Trophoblast cell (in vitro differentiated cells and primary cell): ENCODE data around the gene PTMS.
A peak's percentile ranks its signal among the peaks of the same experiment; 100 is the strongest.

Experiments
- DNase-seq, 2 donors: peaks; one replicate each; pipeline ENCODE4 v3.0.0-alpha.2; 2016
- H2AFZ ChIP-seq: 2 replicates; pipeline ENCODE4 v1.6.1; 2013; ENCODE audit warnings: low read length, moderate library complexity, mild to moderate bottlenecking; ENCODE audit not compliant: insufficient read depth, poor library complexity
- H2AK5ac ChIP-seq: 2 replicates; pipeline ENCODE4 v1.6.1; 2013; ENCODE audit warnings: mild to moderate bottlenecking, low read length
- H2BK120ac ChIP-seq: 2 replicates; pipeline ENCODE4 v1.6.1; 2013; ENCODE audit warnings: low read length, mild to moderate bottlenecking, moderate library complexity; ENCODE audit not compliant: insufficient read depth, poor library complexity
- H2BK12ac ChIP-seq: 2 replicates; pipeline ENCODE4 v1.6.1; 2013; ENCODE audit warnings: mild to moderate bottlenecking, low read length, moderate library complexity
- H2BK5ac ChIP-seq: 2 replicates; pipeline ENCODE4 v1.6.1; 2013; ENCODE audit warnings: low read length, low read depth, moderate library complexity, mild to moderate bottlenecking; ENCODE audit not compliant: poor library complexity
- H3K14ac ChIP-seq: 2 replicates; pipeline ENCODE4 v1.6.1; 2013; ENCODE audit warnings: mild to moderate bottlenecking, low read length
- H3K18ac ChIP-seq: 2 replicates; pipeline ENCODE4 v1.6.1; 2013; ENCODE audit warnings: mild to moderate bottlenecking, low read length
- H3K23ac ChIP-seq: 2 replicates; pipeline ENCODE4 v1.6.1; 2013; ENCODE audit warnings: low read length
- H3K27ac ChIP-seq: 2 replicates; pipeline ENCODE4 v1.5.1; 2013; ENCODE audit warnings: low read depth, mild to moderate bottlenecking, inconsistent platforms, low read length, moderate library complexity
- H3K27me3 ChIP-seq: 2 replicates; pipeline ENCODE4 v1.6.1; 2013; ENCODE audit warnings: inconsistent platforms, mild to moderate bottlenecking, low read length, moderate library complexity; ENCODE audit not compliant: insufficient read depth
- H3K36me3 ChIP-seq, 2 experiments: 1 replicate in 1 of 2; 2 replicates in 1 of 2; pipeline ENCODE4 v1.6.1; 2013; ENCODE audit warnings: low read length in 2 of 2, mild to moderate bottlenecking in 2 of 2, moderate library complexity in 1 of 2; ENCODE audit not compliant: insufficient read depth in 2 of 2, control insufficient read depth in 1 of 2
- H3K4ac ChIP-seq: 2 replicates; pipeline ENCODE4 v1.6.1; 2013; ENCODE audit warnings: low read depth, mild to moderate bottlenecking, low read length, moderate library complexity
- H3K4me1 ChIP-seq, 2 experiments: 1 replicate in 1 of 2; 2 replicates in 1 of 2; pipeline ENCODE4 v1.6.1; 2013; ENCODE audit warnings: low read length in 2 of 2, mild to moderate bottlenecking in 2 of 2, moderate library complexity in 1 of 2; ENCODE audit not compliant: insufficient read depth in 2 of 2, control insufficient read depth in 1 of 2
- H3K4me2 ChIP-seq: 2 replicates; pipeline ENCODE4 v1.6.1; 2013; ENCODE audit warnings: inconsistent platforms, mild to moderate bottlenecking, low read length, moderate library complexity
- H3K4me3 ChIP-seq: 2 replicates; pipeline ENCODE4 v1.5.1; 2013; ENCODE audit warnings: mild to moderate bottlenecking, low read depth, low read length, inconsistent platforms
- H3K79me1 ChIP-seq: one replicate; pipeline ENCODE4 v1.6.1; 2013; ENCODE audit warnings: low read length
- H3K79me2 ChIP-seq: 2 replicates; pipeline ENCODE4 v1.6.1; 2013; ENCODE audit warnings: low read length, mild to moderate bottlenecking; ENCODE audit not compliant: control insufficient read depth, insufficient read depth, poor library complexity
- H3K9ac ChIP-seq: 2 replicates; pipeline ENCODE4 v1.6.1; 2013; ENCODE audit warnings: mild to moderate bottlenecking, low read length
- H3K9me3 ChIP-seq: 2 replicates; pipeline ENCODE4 v1.6.1; 2013; ENCODE audit warnings: low read depth, mild to moderate bottlenecking, control low read depth, inconsistent platforms, low read length; ENCODE audit not compliant: insufficient read depth
- H4K12ac ChIP-seq: 2 replicates; pipeline ENCODE4 v1.6.1; 2013; ENCODE audit warnings: low read depth, mild to moderate bottlenecking, low read length, moderate library complexity
- H4K8ac ChIP-seq: 2 replicates; pipeline ENCODE4 v1.6.1; 2013; ENCODE audit warnings: low read depth, mild to moderate bottlenecking, low read length, moderate library complexity
- H4K91ac ChIP-seq: one replicate; pipeline ENCODE4 v1.6.1; 2013; ENCODE audit warnings: low read depth, mild to moderate bottlenecking, low read length, moderate library complexity
- WGBS: extraction: QIAGEN DNeasy Blood & Tissue Kit; methylation state at CpG from one replicate; pipeline ENCODE4 v1.1.7; 2013; ENCODE audit warnings: missing lambda C conversion rate; ENCODE audit not compliant: insufficient read length, insufficient coverage; ENCODE audit errors: extremely low coverage; 5-methylcytosine and 5-hydroxymethylcytosine counted together

Gene PTMS

GRCh38 chr12:6724409-6724797 is 41.8 kb upstream of the PTMS start:
- Histone ChIP-seq H3K4me3 (peak overlapping the region; percentile 71), H3K23ac (no peak overlapping the region), H3K27ac (peak overlapping the region; percentile 78), H3K18ac (peak overlapping the region; percentile 81), H3K14ac (peak overlapping the region; percentile 63), H3K9me3 (peaks cover 2% of the 10 kb centered on the region), H4K8ac (peak overlapping the region; percentile 86), H2BK120ac (no peak overlapping the region), H3K79me1 (peaks cover 9% of the 10 kb centered on the region), H2BK5ac (no peak overlapping the region), H3K36me3 (peaks cover 7 to 15% of the 10 kb centered on the region in 2 experiments), H4K91ac (peak overlapping the region; percentile 76), H3K79me2 (peaks cover 4% of the 10 kb centered on the region), H3K4ac (peak overlapping the region; percentile 43), H2AK5ac (peak overlapping the region; percentile 67), H3K27me3 (no peaks in the 10 kb centered on the region), H2AFZ (peak overlapping the region; percentile 61), H4K12ac (peak overlapping the region; percentile 83), H3K9ac (peak overlapping the region; percentile 66), H3K4me2 (peak overlapping the region; percentile 75), H2BK12ac (peak overlapping the region; percentile 1), H3K4me1 (peaks cover 4 to 5% of the 10 kb centered on the region in 2 experiments)
- WGBS = no CpG with 5 or more reads among the region's 10 CpGs
- DNase-seq = peak in 1 of 2 donors; percentile 42

- H3K4me2 ChIP-seq = no peak overlapping the region
- H3K4me3 ChIP-seq = no peak overlapping the region
- H4K91ac ChIP-seq = no peak overlapping the region
- no peak overlapping the region for H2AFZ ChIP-seq
- no peak overlapping the region for H3K4ac ChIP-seq
- peaks cover 9% of the 10 kb centered on the region for H3K79me1 ChIP-seq
- no peak overlapping the region for H3K23ac ChIP-seq
- H3K14ac ChIP-seq = no peak overlapping the region
- H3K79me2 ChIP-seq = peaks cover 4% of the 10 kb centered on the region
- H3K9ac ChIP-seq = no peak overlapping the region
- H2AK5ac ChIP-seq = no peak overlapping the region
- H2BK12ac ChIP-seq = no peak overlapping the region
- H3K4me1 ChIP-seq = peaks cover 4 to 5% of the 10 kb centered on the region in 2 experiments
- H3K27me3 ChIP-seq = no peaks in the 10 kb centered on the region
- WGBS = no CpG with 5 or more reads among the region's 7 CpGs
- no peak for DNase-seq
- no peak overlapping the region for H2BK5ac ChIP-seq
- no peak overlapping the region for H3K27ac ChIP-seq
- no peak overlapping the region for H2BK120ac ChIP-seq
- no peak overlapping the region for H3K18ac ChIP-seq
- peaks cover 14 to 23% of the 10 kb centered on the region in 2 experiments for H3K36me3 ChIP-seq
- H4K8ac ChIP-seq = no peak overlapping the region
- H3K9me3 ChIP-seq = no peaks in the 10 kb centered on the region
- no peak overlapping the region for H4K12ac ChIP-seq
These were observed 40.8 kb upstream of the PTMS start for GRCh38 chr12:6725350-6725749.

GRCh38 chr12:6729186-6729585 is 37.0 kb upstream of the PTMS start:
- no peak overlapping the region for H4K91ac ChIP-seq
- no peak overlapping the region for H4K12ac ChIP-seq
- H2BK120ac ChIP-seq = no peak overlapping the region
- no peak for DNase-seq
- H3K4ac ChIP-seq = no peak overlapping the region
- H4K8ac ChIP-seq = no peak overlapping the region
- H3K14ac ChIP-seq = no peak overlapping the region
- H2BK12ac ChIP-seq = no peak overlapping the region
- no peak overlapping the region for H3K9ac ChIP-seq
- H3K4me2 ChIP-seq = no peak overlapping the region
- H2AFZ ChIP-seq = no peak overlapping the region
- peaks cover 3% of the 10 kb centered on the region for H3K79me2 ChIP-seq
- H3K27ac ChIP-seq = no peak overlapping the region
- no peaks in the 10 kb centered on the region for H3K9me3 ChIP-seq
- no peak overlapping the region for H2AK5ac ChIP-seq
- H3K79me1 ChIP-seq = peaks cover 3% of the 10 kb centered on the region
- H3K4me3 ChIP-seq = no peak overlapping the region
- H2BK5ac ChIP-seq = no peak overlapping the region
- no CpG with 5 or more reads among the region's 18 CpGs for WGBS
- H3K27me3 ChIP-seq = no peaks in the 10 kb centered on the region
- H3K18ac ChIP-seq = no peak overlapping the region
- peaks cover 25 to 43% of the 10 kb centered on the region in 2 experiments for H3K36me3 ChIP-seq
- no peak overlapping the region for H3K23ac ChIP-seq
- H3K4me1 ChIP-seq = peaks cover 4 to 5% of the 10 kb centered on the region in 2 experiments

- Histone ChIP-seq H3K9ac (no peak overlapping the region), H3K14ac (no peak overlapping the region), H3K79me1 (no peaks in the 10 kb centered on the region), H2BK12ac (no peak overlapping the region), H3K36me3 (peaks cover 25 to 46% of the 10 kb centered on the region in 2 experiments), H2BK120ac (no peak overlapping the region), H2AFZ (no peak overlapping the region), H2BK5ac (no peak overlapping the region), H3K4ac (no peak overlapping the region), H4K91ac (no peak overlapping the region), H3K9me3 (no peaks in the 10 kb centered on the region), H4K8ac (no peak overlapping the region), H3K4me2 (no peak overlapping the region), H3K4me3 (no peak overlapping the region), H3K4me1 (no peaks in the 10 kb centered on the region), H3K27ac (no peak overlapping the region), H3K79me2 (no peaks in the 10 kb centered on the region), H3K23ac (no peak overlapping the region), H3K18ac (no peak overlapping the region), H3K27me3 (no peaks in the 10 kb centered on the region), H2AK5ac (no peak overlapping the region), H4K12ac (no peak overlapping the region)
- no CpG with 5 or more reads among the region's 8 CpGs for WGBS
- DNase-seq = no peak
These were observed 36.0 kb upstream of the PTMS start for GRCh38 chr12:6730169-6730568.
